ENCODE measurements around the gene TLE6.

TLE6 gene

GRCh38 chr19:3014135-3014534 is 36.8 kb downstream of the TLE6 start:
- Histone ChIP-seq H3K27ac (replicated peaks) (no peak overlapping the region), H3K27me3 (ENCODE audit: insufficient read depth, poor library complexity, severe bottlenecking) (no peaks in the 10 kb centered on the region), H3K4me3 (replicated peaks; ENCODE audit: insufficient read depth, low read length) (no peak overlapping the region)
- no peak for DNase-seq (ENCODE audit: low read depth in 1 of 2, low spot score in 1 of 2)
- TF ChIP-seq GABPA (IDR thresholded peaks at IDR 0.05; ENCODE audit: low read depth) (no peak), REST (IDR thresholded peaks at IDR 0.05; ENCODE audit: insufficient replicate concordance, low read depth) (no peak), CTCF (IDR thresholded peaks at IDR 0.05; ENCODE audit: insufficient read depth, low read length) (no peak), SPI1 (IDR thresholded peaks at IDR 0.05; ENCODE audit: borderline replicate concordance, low read depth) (no peak), POLR2AphosphoS5 (IDR thresholded peaks at IDR 0.05; ENCODE audit: low read depth) (no peak)

GRCh38 chr19:3015126-3016057 is 38.0 kb downstream of the TLE6 start:
- DNase-seq (ENCODE audit: low read depth in 1 of 2, low spot score in 1 of 2): no peak
- no peak overlapping the region for H3K4me3 ChIP-seq (replicated peaks; ENCODE audit: insufficient read depth, low read length)
- H3K27ac ChIP-seq (replicated peaks): no peak overlapping the region
- TF ChIP-seq GABPA (IDR thresholded peaks at IDR 0.05; ENCODE audit: low read depth): no peak
- no peak for TF ChIP-seq POLR2AphosphoS5 (IDR thresholded peaks at IDR 0.05; ENCODE audit: low read depth)
- TF ChIP-seq REST (IDR thresholded peaks at IDR 0.05; ENCODE audit: insufficient replicate concordance, low read depth): no peak
- TF ChIP-seq CTCF (IDR thresholded peaks at IDR 0.05; ENCODE audit: insufficient read depth, low read length): no peak
- TF ChIP-seq SPI1 (IDR thresholded peaks at IDR 0.05; ENCODE audit: borderline replicate concordance, low read depth): no peak
- H3K27me3 ChIP-seq (ENCODE audit: insufficient read depth, poor library complexity, severe bottlenecking): no peaks in the 10 kb centered on the region

- H3K4me3 ChIP-seq (replicated peaks; ENCODE audit: insufficient read depth, low read length): no peak overlapping the region
- no peak for DNase-seq (ENCODE audit: low read depth in 1 of 2, low spot score in 1 of 2)
- H3K27me3 ChIP-seq (ENCODE audit: insufficient read depth, poor library complexity, severe bottlenecking): no peaks in the 10 kb centered on the region
- no peak overlapping the region for H3K27ac ChIP-seq (replicated peaks)
- TF ChIP-seq GABPA (IDR thresholded peaks at IDR 0.05; ENCODE audit: low read depth): no peak
- TF ChIP-seq REST (IDR thresholded peaks at IDR 0.05; ENCODE audit: insufficient replicate concordance, low read depth): no peak
- TF ChIP-seq SPI1 (IDR thresholded peaks at IDR 0.05; ENCODE audit: borderline replicate concordance, low read depth): no peak
- TF ChIP-seq CTCF (IDR thresholded peaks at IDR 0.05; ENCODE audit: insufficient read depth, low read length): no peak
- no peak for TF ChIP-seq POLR2AphosphoS5 (IDR thresholded peaks at IDR 0.05; ENCODE audit: low read depth)
These were observed 40.6 kb downstream of the TLE6 start for GRCh38 chr19:3017923-3018322.
